Occipital lobe (tissue), 2 donors: ENCODE results near the gene WDR4. TPM values are rescaled to one million over a fixed set of nuclear protein-coding genes. Genes with fewer than 3 reads are reported as not detected.
"Not testable (repeated sequence)": the region's sequence is repeated elsewhere in the genome, so short reads cannot be mapped to it uniquely, and the experiment has no call there.

Source experiments
- DNase-seq: peaks from one replicate; lab custom pipeline; 2025; lab: John Stamatoyannopoulos, UW
- total RNA-seq: library from RNA; depleted of rRNA; stranded (reverse); fragments of >200 nt; gene quantifications from one replicate; pipeline ENCODE4 v1.2.3, GENCODE V29; 2014

WDR4 gene
- total RNA-seq, 1 donor from 2014 or later: 15.1 TPM

- DNase-seq: no peak
Measured at GRCh38 chr21:42841156-42841915, 38.0 kb downstream of the WDR4 start.

- DNase-seq: no peak
Measured at GRCh38 chr21:42840411-42841155, 38.8 kb downstream of the WDR4 start.

DNA sequence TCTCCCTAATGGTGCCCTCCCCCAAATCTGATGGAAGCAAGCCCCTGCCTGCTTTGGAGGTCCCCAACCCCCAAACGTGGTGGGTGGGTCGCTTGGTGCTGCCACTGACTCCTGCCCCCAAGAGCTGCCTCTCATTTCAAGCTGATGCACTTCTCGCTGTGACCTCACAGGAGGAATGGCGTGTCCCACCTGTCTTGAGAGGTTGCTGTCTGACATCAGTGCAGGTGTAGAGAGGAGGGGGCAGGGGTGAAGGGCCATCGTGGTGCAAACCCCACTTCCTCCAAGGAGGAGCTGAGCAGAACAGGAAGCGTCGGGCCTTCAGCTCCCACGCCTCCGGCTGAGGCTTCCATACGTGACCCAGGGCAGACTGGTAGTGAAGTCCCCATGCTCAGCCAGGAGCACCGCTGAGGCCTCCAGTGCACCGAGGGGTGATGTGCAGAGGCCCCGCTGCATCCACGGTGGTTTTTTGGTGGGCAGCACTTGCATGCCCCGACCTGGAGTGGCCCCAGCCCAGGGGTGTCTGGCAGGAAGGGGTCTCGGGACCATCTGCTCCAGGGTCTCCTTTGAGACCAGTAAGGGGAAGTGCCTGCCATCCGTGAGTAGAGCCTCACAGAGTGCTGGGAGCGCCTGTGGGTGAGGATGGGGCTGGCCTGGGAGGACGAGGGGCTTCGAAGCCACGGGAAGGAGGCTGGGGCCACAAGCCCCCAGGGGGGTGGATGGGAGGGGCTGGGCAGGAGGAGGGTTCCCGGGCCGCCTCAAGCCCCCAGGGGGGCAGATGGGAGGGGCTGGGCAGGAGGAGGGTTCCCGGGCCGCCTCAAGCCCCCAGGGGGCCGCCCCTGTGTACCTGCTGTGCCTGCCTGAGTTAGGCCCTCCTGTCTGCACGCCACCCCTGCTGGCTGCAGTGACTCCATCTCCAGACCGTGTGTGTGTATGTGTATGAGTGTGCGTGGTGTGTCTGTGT is 39.8 kb downstream of the WDR4 start:
- no peak for DNase-seq

GRCh38 chr21:42838212-42838690 is 41.1 kb downstream of the WDR4 start:
- not testable (repeated sequence) for DNase-seq

- no peak for DNase-seq
Measured at GRCh38 chr21:42837421-42838211, 41.7 kb downstream of the WDR4 start.

- no peak for DNase-seq
Measured at GRCh38 chr21:42836767-42837301, 42.5 kb downstream of the WDR4 start.

GRCh38 chr21:42836402-42836666 is 43.0 kb downstream of the WDR4 start:
- no peak for DNase-seq

DNA sequence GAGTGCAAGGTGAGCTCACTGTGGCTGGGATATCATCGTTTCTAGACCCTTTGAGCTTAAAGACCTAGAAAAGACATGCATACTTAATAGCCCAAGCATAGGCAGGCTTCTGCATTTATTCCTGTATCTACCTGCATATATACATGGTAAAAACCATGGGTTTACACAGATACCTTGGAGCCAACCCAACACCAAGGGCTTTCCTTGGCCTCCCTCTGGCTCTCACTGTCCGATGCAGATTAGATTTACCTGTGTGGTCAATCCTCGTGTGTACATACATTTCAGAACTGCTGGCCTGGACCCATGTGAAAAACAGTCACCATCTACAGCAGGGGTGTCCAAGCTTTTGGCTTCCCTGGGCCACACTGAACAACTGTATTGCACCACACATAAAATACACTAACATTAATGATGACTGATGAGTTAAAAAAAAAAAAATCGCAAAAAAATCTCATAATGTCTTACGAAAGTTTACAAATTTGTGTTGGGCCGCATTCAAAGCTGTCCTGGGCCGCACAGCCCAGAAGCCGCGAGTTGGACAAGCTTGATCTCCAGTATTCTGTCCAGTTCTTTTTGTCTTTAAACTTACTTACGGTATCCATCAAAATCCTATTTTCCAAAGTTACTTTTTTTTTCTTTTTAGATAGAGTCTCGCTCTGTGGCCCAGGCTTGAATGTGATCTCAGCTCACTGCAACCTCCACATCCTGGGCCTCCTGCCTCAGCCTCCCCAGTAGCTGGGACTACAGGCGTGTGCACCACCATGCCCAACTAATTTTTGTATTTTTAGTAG is 43.5 kb downstream of the WDR4 start:
- no peak for DNase-seq

- no peak for DNase-seq
Measured at GRCh38 chr21:42835211-42835610, 44.1 kb downstream of the WDR4 start.

DNA sequence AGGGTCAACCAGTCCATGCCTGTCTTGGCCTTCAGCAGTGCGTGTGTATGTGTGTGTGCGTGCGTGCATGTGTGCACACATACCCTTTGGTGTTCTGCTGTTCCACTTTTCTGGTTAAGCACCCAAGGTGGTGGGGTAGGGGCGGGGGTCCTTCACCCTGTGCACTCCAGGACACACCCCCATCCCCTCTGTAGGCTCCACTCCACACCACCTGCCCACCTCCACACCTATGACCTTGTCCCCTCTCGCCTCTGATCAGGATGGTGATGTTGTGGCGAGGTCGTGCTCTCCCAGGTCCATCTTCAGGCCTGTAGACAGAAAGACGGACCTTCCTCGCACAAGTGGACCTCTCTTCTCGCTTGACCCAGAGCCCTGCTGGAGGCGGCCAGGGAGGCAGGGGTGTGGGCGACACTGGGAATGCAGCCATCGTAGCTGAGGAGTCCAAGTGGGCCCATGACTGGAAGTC is 44.6 kb downstream of the WDR4 start:
- no peak for DNase-seq

DNA sequence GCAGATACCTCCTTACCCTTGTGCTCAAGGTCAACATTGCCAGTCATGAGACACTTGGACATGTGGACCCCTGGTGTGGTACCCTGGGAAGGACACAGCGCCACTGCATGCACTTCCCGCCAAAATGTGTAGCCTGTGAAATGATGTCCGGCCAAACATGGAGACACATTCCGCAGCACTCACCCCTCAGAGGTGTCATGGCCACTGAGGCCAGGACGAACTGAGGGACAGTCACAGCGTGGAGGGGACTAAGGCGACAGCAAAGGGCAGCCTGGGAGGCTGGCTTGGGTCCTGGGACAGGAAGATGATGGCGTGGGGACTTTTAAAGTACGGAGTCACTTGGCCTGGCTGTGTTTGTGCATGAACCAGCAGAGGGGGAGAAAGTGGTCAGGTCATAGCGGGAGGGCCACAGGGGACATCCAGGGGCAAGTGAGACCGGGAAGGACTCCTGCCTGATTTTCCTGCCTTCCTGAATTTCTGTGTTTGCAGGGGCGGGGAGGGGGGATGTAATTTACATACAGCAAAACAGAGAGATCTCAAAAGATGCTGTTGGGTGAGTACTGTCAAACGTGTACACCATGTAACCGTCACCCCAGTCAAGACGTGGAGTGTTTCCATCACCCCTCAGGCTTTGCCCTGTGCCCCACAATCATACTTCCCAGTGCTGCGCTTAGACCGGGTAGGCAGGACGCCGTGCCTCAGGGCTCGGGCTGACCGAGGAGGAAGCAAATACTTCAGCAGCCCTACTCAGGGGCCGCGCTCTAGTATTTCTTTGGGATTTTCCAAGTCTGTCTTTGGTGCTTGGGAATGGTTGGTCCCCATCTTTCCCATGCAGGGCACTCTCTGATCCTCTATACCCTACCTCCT is 45.2 kb downstream of the WDR4 start:
- DNase-seq: no peak

GRCh38 chr21:42833439-42833815 is 45.9 kb downstream of the WDR4 start:
- DNase-seq: no peak

DNA sequence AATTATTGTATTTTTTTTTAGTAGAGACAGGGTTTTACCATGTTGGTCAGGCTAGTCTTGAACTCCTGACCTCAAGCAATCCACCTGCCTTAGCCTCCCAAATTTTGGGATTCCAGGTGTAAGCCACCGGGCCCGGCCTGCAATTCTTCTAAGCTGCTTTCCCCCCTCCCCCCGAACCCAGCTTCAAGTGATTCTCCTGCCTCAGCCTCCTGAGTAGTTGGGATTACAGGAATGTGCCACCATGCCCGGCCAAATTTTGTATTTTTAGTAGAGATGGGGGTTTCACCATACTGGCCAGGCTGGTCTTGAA is 47.1 kb downstream of the WDR4 start:
- not testable (repeated sequence) for DNase-seq

DNA sequence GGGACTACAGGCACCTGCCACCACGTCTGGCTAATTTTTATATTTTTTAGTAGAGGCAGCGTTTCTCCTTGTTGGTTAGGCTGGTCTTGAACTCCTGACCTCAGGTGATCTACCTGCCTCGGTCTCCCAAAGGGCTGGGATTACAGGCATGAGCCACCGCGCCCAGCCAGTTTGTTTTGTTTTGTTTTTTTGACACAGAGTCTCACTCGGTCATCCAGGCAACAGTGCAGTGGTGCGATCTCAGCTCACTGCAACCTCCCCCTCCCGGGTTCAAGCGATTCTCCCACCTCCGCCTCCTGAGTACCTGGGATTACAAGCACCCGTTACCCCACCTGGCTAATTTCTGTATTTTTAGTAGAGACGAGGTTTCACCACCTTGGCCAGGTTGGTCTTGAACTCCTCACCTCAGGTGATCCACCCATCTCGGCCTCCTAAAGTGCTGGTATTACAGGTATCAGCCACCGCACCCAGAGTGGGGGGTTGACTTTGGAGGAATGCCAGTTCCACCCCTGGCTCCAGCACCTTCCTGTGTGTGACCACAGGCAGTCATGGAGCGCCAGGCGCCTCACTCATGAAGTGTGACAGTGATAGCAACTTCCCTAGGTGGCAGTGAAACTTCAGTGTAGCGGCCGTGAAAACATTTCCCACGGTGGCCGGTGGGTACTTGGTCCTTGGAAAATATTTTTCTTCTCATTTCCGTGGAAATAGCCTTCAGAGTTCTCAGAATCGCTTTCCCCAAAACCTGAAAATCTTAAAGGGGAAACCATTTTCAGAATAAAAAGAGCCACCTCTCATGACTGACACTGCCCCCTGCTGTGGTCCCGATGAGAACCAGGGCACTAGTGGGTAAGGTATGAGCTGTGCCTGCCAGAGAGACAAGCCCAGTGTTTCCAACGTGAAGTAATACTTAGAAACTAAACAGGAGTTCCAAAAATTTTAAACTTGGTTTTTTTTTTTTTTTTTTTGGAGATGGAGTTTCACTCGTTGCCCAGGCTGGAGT is 48.6 kb downstream of the WDR4 start:
- no peak for DNase-seq

- DNase-seq: no peak
Measured at GRCh38 chr21:42829954-42830353, 49.4 kb downstream of the WDR4 start.

DNA sequence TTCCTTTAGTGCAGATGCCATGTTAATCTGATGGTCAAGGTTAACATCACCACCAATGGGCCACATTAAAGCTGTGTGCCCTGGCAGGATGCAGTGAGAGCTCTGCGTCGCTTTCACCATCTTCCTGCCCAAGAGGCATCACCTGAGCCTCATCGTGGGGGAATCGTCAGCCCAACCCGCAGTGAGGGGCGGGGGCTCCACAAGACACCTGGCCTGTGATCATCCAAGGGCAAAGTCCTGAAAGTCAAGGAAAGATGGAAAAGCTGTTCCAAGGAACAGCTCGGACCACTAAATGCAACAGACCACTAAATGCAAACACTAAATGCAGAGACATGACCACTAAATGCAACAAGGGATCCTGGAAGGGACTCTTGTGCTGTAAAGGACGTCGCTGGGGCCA is 49.9 kb downstream of the WDR4 start:
- DNase-seq: no peak

- no peak for DNase-seq
Measured at GRCh38 chr21:42827588-42827987, 51.8 kb downstream of the WDR4 start.
